ENCODE data around the gene NXT1.

NXT1 gene

GRCh38 chr20:23393996-23394775, 43.6 kb downstream of the NXT1 start:
- DNase-seq = no peak

GRCh38 chr20:23396950-23397627, 46.5 kb downstream of the NXT1 start:
- no peak for DNase-seq

GRCh38 chr20:23397961-23398360, 47.4 kb downstream of the NXT1 start:
- DNase-seq = no peak

- no peak for DNase-seq
Observed at GRCh38 chr20:23399568-23400241, 49.1 kb downstream of the NXT1 start.

- no peak for DNase-seq
Observed at GRCh38 chr20:23401051-23401450, 50.5 kb downstream of the NXT1 start.

- DNase-seq = no peak
Observed at GRCh38 chr20:23403751-23404150, 53.2 kb downstream of the NXT1 start.

- DNase-seq = no peak
Observed at GRCh38 chr20:23404196-23404595, 53.6 kb downstream of the NXT1 start.
